ENCODE results near the gene SYPL1. TPM values are rescaled to one million over a fixed set of nuclear protein-coding genes. Genes with fewer than 3 reads are reported as not detected.

SYPL1 gene
- total RNA-seq, 1 donor from 2014 or later = 83.6 TPM

GRCh38 chr7:106098889-106099288 lies 13.2 kb downstream of the SYPL1 start:
- no peak for DNase-seq
- Histone ChIP-seq H3K27ac (replicated peaks) (no peak overlapping the region), H3K9me3 (replicated peaks) (no peaks in the 10 kb centered on the region), H3K4me1 (peaks cover 56% of the 10 kb centered on the region), H3K27me3 (ENCODE audit: low read depth) (no peaks in the 10 kb centered on the region), H3K4me3 (no peak overlapping the region), H3K36me3 (peaks cover 42% of the 10 kb centered on the region)
- TF ChIP-seq CTCF (IDR thresholded peaks at IDR 0.05; ENCODE audit: borderline replicate concordance) = no peak
- intact Hi-C loops (cut with micrococcal nuclease) = no loop called here

GRCh38 chr7:106095634-106096033 lies 16.5 kb downstream of the SYPL1 start:
- no peak for TF ChIP-seq CTCF (IDR thresholded peaks at IDR 0.05; ENCODE audit: borderline replicate concordance)
- no peak for DNase-seq

GRCh38 chr7:106094780-106095179 lies 17.3 kb downstream of the SYPL1 start:
- DNase-seq = no peak
- Histone ChIP-seq H3K4me1 (peaks cover 15% of the 10 kb centered on the region), H3K36me3 (peaks cover 78% of the 10 kb centered on the region), H3K4me3 (no peak overlapping the region), H3K9me3 (replicated peaks) (no peaks in the 10 kb centered on the region), H3K27ac (replicated peaks) (no peak overlapping the region), H3K27me3 (ENCODE audit: low read depth) (no peaks in the 10 kb centered on the region)
- intact Hi-C loops (cut with micrococcal nuclease) = no loop called here
- TF ChIP-seq CTCF (IDR thresholded peaks at IDR 0.05; ENCODE audit: borderline replicate concordance) = no peak

More at GRCh38 chr7:106095634-106096033, 16.5 kb downstream of the SYPL1 start:
- H3K27ac ChIP-seq (replicated peaks) = no peak overlapping the region
- no peaks in the 10 kb centered on the region for H3K9me3 ChIP-seq (replicated peaks)
- intact Hi-C loops (cut with micrococcal nuclease) = no loop called here
- peaks cover 24% of the 10 kb centered on the region for H3K4me1 ChIP-seq
- no peaks in the 10 kb centered on the region for H3K27me3 ChIP-seq (ENCODE audit: low read depth)
- no peak overlapping the region for H3K4me3 ChIP-seq
- H3K36me3 ChIP-seq = peaks cover 70% of the 10 kb centered on the region

- no peak overlapping the region for H3K4me3 ChIP-seq
- no peaks in the 10 kb centered on the region for H3K27me3 ChIP-seq (ENCODE audit: low read depth)
- DNase-seq = no peak
- intact Hi-C loops (cut with micrococcal nuclease) = no loop called here
- no peak overlapping the region for H3K27ac ChIP-seq (replicated peaks)
- peaks cover 6% of the 10 kb centered on the region for H3K4me1 ChIP-seq
- no peak for TF ChIP-seq CTCF (IDR thresholded peaks at IDR 0.05; ENCODE audit: borderline replicate concordance)
- peaks cover 82% of the 10 kb centered on the region for H3K36me3 ChIP-seq
- peaks cover under 1% of the 10 kb centered on the region for H3K9me3 ChIP-seq (replicated peaks)
These were observed 19.9 kb downstream of the SYPL1 start for GRCh38 chr7:106092204-106092603.

DNA sequence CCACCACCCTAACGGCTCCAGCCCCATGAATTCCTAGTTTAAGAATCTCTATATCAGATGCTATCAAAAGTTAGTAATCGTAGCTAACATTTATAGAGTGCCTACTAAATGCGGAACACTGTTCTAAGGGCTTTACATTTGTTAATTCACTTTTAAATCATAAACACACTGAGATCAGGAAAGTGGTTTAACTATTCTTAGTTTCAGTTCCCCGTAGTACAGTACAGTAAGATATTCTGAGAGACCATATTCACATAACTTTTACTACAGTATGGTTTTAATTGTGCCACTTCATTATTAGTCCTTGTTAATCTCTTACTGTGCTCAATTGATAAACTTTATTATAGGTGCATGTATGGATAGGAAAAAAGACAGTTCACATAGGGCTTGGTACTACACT lies 22.5 kb downstream of the SYPL1 start:
- H3K36me3 ChIP-seq = peaks cover 57% of the 10 kb centered on the region
- DNase-seq = no peak
- no peak overlapping the region for H3K27ac ChIP-seq (replicated peaks)
- peaks cover 6% of the 10 kb centered on the region for H3K4me1 ChIP-seq
- H3K4me3 ChIP-seq = no peak overlapping the region
- intact Hi-C loops (cut with micrococcal nuclease) = no loop called here
- H3K27me3 ChIP-seq (ENCODE audit: low read depth) = no peaks in the 10 kb centered on the region
- TF ChIP-seq CTCF (IDR thresholded peaks at IDR 0.05; ENCODE audit: borderline replicate concordance) = no peak
- H3K9me3 ChIP-seq (replicated peaks) = peaks cover 9% of the 10 kb centered on the region

GRCh38 chr7:106088014-106088413 lies 24.1 kb downstream of the SYPL1 start:
- peaks cover 53% of the 10 kb centered on the region for H3K36me3 ChIP-seq
- intact Hi-C loops (cut with micrococcal nuclease) = no loop called here
- TF ChIP-seq CTCF (IDR thresholded peaks at IDR 0.05; ENCODE audit: borderline replicate concordance) = no peak
- H3K4me1 ChIP-seq = peaks cover 15% of the 10 kb centered on the region
- H3K4me3 ChIP-seq = no peak overlapping the region
- H3K9me3 ChIP-seq (replicated peaks) = peaks cover 9% of the 10 kb centered on the region
- no peak for DNase-seq
- H3K27me3 ChIP-seq (ENCODE audit: low read depth) = no peaks in the 10 kb centered on the region
- no peak overlapping the region for H3K27ac ChIP-seq (replicated peaks)
